ENCODE results near the gene C16orf78.

C16orf78 gene

GRCh38 chr16:49442805-49443204, 69.2 kb downstream of the C16orf78 start:
- no peak for TF ChIP-seq POLR2AphosphoS5 (IDR thresholded peaks at IDR 0.05; ENCODE audit: low read depth)
- TF ChIP-seq, protein P1, sequence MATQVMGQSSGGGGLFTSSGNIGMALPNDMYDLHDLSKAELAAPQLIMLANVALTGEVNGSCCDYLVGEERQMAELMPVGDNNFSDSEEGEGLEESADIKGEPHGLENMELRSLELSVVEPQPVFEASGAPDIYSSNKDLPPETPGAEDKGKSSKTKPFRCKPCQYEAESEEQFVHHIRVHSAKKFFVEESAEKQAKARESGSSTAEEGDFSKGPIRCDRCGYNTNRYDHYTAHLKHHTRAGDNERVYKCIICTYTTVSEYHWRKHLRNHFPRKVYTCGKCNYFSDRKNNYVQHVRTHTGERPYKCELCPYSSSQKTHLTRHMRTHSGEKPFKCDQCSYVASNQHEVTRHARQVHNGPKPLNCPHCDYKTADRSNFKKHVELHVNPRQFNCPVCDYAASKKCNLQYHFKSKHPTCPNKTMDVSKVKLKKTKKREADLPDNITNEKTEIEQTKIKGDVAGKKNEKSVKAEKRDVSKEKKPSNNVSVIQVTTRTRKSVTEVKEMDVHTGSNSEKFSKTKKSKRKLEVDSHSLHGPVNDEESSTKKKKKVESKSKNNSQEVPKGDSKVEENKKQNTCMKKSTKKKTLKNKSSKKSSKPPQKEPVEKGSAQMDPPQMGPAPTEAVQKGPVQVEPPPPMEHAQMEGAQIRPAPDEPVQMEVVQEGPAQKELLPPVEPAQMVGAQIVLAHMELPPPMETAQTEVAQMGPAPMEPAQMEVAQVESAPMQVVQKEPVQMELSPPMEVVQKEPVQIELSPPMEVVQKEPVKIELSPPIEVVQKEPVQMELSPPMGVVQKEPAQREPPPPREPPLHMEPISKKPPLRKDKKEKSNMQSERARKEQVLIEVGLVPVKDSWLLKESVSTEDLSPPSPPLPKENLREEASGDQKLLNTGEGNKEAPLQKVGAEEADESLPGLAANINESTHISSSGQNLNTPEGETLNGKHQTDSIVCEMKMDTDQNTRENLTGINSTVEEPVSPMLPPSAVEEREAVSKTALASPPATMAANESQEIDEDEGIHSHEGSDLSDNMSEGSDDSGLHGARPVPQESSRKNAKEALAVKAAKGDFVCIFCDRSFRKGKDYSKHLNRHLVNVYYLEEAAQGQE (IDR thresholded peaks at IDR 0.05; ENCODE audit: insufficient replicate concordance, low read depth), result no peak
- no peak overlapping the region for H3K4me3 ChIP-seq (replicated peaks; ENCODE audit: insufficient read depth, low read length)
- DNase-seq (ENCODE audit: low read depth in 1 of 2, low spot score in 1 of 2), result no peak
- no peak overlapping the region for H3K27ac ChIP-seq (replicated peaks)
- peaks cover 10% of the 10 kb centered on the region for H3K27me3 ChIP-seq (ENCODE audit: insufficient read depth, poor library complexity, severe bottlenecking)

GRCh38 chr16:49443576-49443975, 70.0 kb downstream of the C16orf78 start:
- H3K27me3 ChIP-seq (ENCODE audit: insufficient read depth, poor library complexity, severe bottlenecking), result peaks cover 10% of the 10 kb centered on the region

DNA sequence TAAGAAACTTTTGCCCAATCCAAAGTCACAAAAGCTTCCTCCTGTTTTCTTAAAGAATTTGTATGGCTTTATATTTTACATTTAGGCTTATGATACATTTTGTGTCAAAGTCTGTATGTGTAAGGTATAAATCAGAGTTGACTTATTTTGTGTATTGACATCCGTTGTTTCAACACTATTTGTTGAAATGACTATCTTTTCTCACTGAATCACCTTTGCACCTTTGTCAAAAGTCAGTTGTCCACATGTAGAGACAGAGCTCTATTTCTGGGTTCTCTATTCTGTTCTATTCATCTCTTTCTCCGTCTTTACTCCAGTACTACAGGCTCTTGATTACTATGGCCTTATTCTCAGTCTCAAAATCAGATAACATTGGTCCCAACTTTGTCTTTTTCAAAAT, 73.2 kb downstream of the C16orf78 start:
- peaks cover 2% of the 10 kb centered on the region for H3K27me3 ChIP-seq (ENCODE audit: insufficient read depth, poor library complexity, severe bottlenecking)
- H3K27ac ChIP-seq (replicated peaks), result no peak overlapping the region
- no peak overlapping the region for H3K4me3 ChIP-seq (replicated peaks; ENCODE audit: insufficient read depth, low read length)
- DNase-seq (ENCODE audit: low read depth in 1 of 2, low spot score in 1 of 2), result no peak
- TF ChIP-seq, protein P1 (IDR thresholded peaks at IDR 0.05; ENCODE audit: insufficient replicate concordance, low read depth), result no peak
- TF ChIP-seq, protein P2, sequence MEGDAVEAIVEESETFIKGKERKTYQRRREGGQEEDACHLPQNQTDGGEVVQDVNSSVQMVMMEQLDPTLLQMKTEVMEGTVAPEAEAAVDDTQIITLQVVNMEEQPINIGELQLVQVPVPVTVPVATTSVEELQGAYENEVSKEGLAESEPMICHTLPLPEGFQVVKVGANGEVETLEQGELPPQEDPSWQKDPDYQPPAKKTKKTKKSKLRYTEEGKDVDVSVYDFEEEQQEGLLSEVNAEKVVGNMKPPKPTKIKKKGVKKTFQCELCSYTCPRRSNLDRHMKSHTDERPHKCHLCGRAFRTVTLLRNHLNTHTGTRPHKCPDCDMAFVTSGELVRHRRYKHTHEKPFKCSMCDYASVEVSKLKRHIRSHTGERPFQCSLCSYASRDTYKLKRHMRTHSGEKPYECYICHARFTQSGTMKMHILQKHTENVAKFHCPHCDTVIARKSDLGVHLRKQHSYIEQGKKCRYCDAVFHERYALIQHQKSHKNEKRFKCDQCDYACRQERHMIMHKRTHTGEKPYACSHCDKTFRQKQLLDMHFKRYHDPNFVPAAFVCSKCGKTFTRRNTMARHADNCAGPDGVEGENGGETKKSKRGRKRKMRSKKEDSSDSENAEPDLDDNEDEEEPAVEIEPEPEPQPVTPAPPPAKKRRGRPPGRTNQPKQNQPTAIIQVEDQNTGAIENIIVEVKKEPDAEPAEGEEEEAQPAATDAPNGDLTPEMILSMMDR (IDR thresholded peaks at IDR 0.05; ENCODE audit: insufficient read depth, low read length), result no peak
- no peak for TF ChIP-seq SPI1 (IDR thresholded peaks at IDR 0.05; ENCODE audit: borderline replicate concordance, low read depth)

More at GRCh38 chr16:49443576-49443975, 70.0 kb downstream of the C16orf78 start:
- Histone ChIP-seq H3K27ac (replicated peaks) (no peak overlapping the region), H3K4me3 (replicated peaks; ENCODE audit: insufficient read depth, low read length) (no peak overlapping the region)
- TF ChIP-seq, protein P2 (IDR thresholded peaks at IDR 0.05; ENCODE audit: insufficient read depth, low read length), result no peak
- TF ChIP-seq, protein P1 (IDR thresholded peaks at IDR 0.05; ENCODE audit: insufficient replicate concordance, low read depth), result no peak
- TF ChIP-seq POLR2AphosphoS5 (IDR thresholded peaks at IDR 0.05; ENCODE audit: low read depth), result no peak
- TF ChIP-seq GABPA (IDR thresholded peaks at IDR 0.05; ENCODE audit: low read depth), result no peak
- no peak for TF ChIP-seq SPI1 (IDR thresholded peaks at IDR 0.05; ENCODE audit: borderline replicate concordance, low read depth)
- no peak for DNase-seq (ENCODE audit: low read depth in 1 of 2, low spot score in 1 of 2)
